ENCODE data around the gene TMEM161B. TPM values are rescaled to one million over a fixed set of nuclear protein-coding genes. Genes with fewer than 3 reads are reported as not detected.

Gene TMEM161B
- total RNA-seq, 1 experiment from 2014 or later, result 22.1 TPM

- POLR2A ChIA-PET, result no interaction called here
Measured at GRCh38 chr5:88235346-88235745, 33.3 kb downstream of the TMEM161B start.

GRCh38 chr5:88230546-88231066 lies 38.0 kb downstream of the TMEM161B start:
- TF ChIP-seq CTCF (IDR thresholded peaks at IDR 0.05; ENCODE audit: insufficient read depth in 1 of 2, low read depth in 1 of 2, low read length in 1 of 2, severe bottlenecking in 1 of 2, unreplicated experiment in 1 of 2), result no peak
- Histone ChIP-seq H3K4me1 (no peaks in the 10 kb centered on the region), H3K9me3 (no peaks in the 10 kb centered on the region), H3K27me3 (replicated peaks; ENCODE audit: control insufficient read depth, insufficient read depth, low read length) (no peaks in the 10 kb centered on the region), H3K36me3 (ENCODE audit: control insufficient read depth, insufficient read depth, low read length) (peaks cover 1% of the 10 kb centered on the region), H3K4me3 (ENCODE audit: low read depth, low read length) (no peak overlapping the region)
- no peak for DNase-seq
- Mint-ChIP-seq H3K27ac (ENCODE audit: unreplicated experiment) (no peak overlapping the region), H3K4me3 (ENCODE audit: unreplicated experiment) (no peak overlapping the region), H3K36me3 (ENCODE audit: insufficient read depth, unreplicated experiment) (peaks cover 16% of the 10 kb centered on the region), H3K27me3 (ENCODE audit: insufficient read depth, unreplicated experiment) (no peaks in the 10 kb centered on the region), H3K9me3 (ENCODE audit: unreplicated experiment) (no peaks in the 10 kb centered on the region), H3K4me1 (ENCODE audit: low read depth, unreplicated experiment) (no peaks in the 10 kb centered on the region)
- ChIA-PET CTCF (no interaction called here), POLR2A (no interaction called here)
- intact Hi-C loops (cut with micrococcal nuclease; ENCODE audit: unreplicated experiment), result no loop called here
- BruUV-seq (replicated peaks), result no TSS peak

More at GRCh38 chr5:88235346-88235745, 33.3 kb downstream of the TMEM161B start:
- peaks cover 9% of the 10 kb centered on the region for H3K36me3 Mint-ChIP-seq (ENCODE audit: insufficient read depth, unreplicated experiment)
- no peaks in the 10 kb centered on the region for H3K27me3 ChIP-seq (replicated peaks; ENCODE audit: control insufficient read depth, insufficient read depth, low read length)
- H3K9me3 Mint-ChIP-seq (ENCODE audit: unreplicated experiment), result no peaks in the 10 kb centered on the region
- H3K27ac Mint-ChIP-seq (ENCODE audit: unreplicated experiment), result no peak overlapping the region
- H3K27me3 Mint-ChIP-seq (ENCODE audit: insufficient read depth, unreplicated experiment), result no peaks in the 10 kb centered on the region
- H3K4me1 Mint-ChIP-seq (ENCODE audit: low read depth, unreplicated experiment), result no peaks in the 10 kb centered on the region
- intact Hi-C loops (cut with micrococcal nuclease; ENCODE audit: unreplicated experiment), result no loop called here
- H3K9me3 ChIP-seq, result no peaks in the 10 kb centered on the region
- no peak for TF ChIP-seq CTCF (IDR thresholded peaks at IDR 0.05; ENCODE audit: insufficient read depth in 1 of 2, low read depth in 1 of 2, low read length in 1 of 2, severe bottlenecking in 1 of 2, unreplicated experiment in 1 of 2)
- H3K4me3 ChIP-seq (ENCODE audit: low read depth, low read length), result no peak overlapping the region
- DNase-seq, result no peak
- no peaks in the 10 kb centered on the region for H3K4me1 ChIP-seq
- BruUV-seq (replicated peaks), result no TSS peak
- CTCF ChIA-PET, result no interaction called here
- H3K4me3 Mint-ChIP-seq (ENCODE audit: unreplicated experiment), result no peak overlapping the region
- peaks cover 2% of the 10 kb centered on the region for H3K36me3 ChIP-seq (ENCODE audit: control insufficient read depth, insufficient read depth, low read length)

- no peak for TF ChIP-seq CTCF (IDR thresholded peaks at IDR 0.05; ENCODE audit: insufficient read depth in 1 of 2, low read depth in 1 of 2, low read length in 1 of 2, severe bottlenecking in 1 of 2, unreplicated experiment in 1 of 2)
- Mint-ChIP-seq H3K9me3 (ENCODE audit: unreplicated experiment) (no peaks in the 10 kb centered on the region), H3K36me3 (ENCODE audit: insufficient read depth, unreplicated experiment) (peaks cover 7% of the 10 kb centered on the region), H3K27ac (ENCODE audit: unreplicated experiment) (no peak overlapping the region), H3K27me3 (ENCODE audit: insufficient read depth, unreplicated experiment) (no peaks in the 10 kb centered on the region), H3K4me1 (ENCODE audit: low read depth, unreplicated experiment) (no peaks in the 10 kb centered on the region), H3K4me3 (ENCODE audit: unreplicated experiment) (no peak overlapping the region)
- no peaks in the 10 kb centered on the region for H3K27me3 ChIP-seq (replicated peaks; ENCODE audit: control insufficient read depth, insufficient read depth, low read length)
- POLR2A ChIA-PET, result no interaction called here
- H3K4me3 ChIP-seq (ENCODE audit: low read depth, low read length), result no peak overlapping the region
- no peaks in the 10 kb centered on the region for H3K4me1 ChIP-seq
- CTCF ChIA-PET, result no interaction called here
- DNase-seq, result no peak
- H3K36me3 ChIP-seq (ENCODE audit: control insufficient read depth, insufficient read depth, low read length), result no peaks in the 10 kb centered on the region; the same call in 1 of the 2 replicates
- H3K9me3 ChIP-seq, result no peaks in the 10 kb centered on the region
- intact Hi-C loops (cut with micrococcal nuclease; ENCODE audit: unreplicated experiment), result no loop called here
- no TSS peak for BruUV-seq (replicated peaks)
Measured at GRCh38 chr5:88226881-88227450, 41.7 kb downstream of the TMEM161B start.
